ENCODE measurements around the gene SDHAF3.
A peak's percentile ranks its signal among the peaks of the same experiment; 100 is the strongest.
"Not testable (repeated sequence)": the region's sequence is repeated elsewhere in the genome, so short reads cannot be mapped to it uniquely, and the experiment has no call there.

SDHAF3 gene

DNA sequence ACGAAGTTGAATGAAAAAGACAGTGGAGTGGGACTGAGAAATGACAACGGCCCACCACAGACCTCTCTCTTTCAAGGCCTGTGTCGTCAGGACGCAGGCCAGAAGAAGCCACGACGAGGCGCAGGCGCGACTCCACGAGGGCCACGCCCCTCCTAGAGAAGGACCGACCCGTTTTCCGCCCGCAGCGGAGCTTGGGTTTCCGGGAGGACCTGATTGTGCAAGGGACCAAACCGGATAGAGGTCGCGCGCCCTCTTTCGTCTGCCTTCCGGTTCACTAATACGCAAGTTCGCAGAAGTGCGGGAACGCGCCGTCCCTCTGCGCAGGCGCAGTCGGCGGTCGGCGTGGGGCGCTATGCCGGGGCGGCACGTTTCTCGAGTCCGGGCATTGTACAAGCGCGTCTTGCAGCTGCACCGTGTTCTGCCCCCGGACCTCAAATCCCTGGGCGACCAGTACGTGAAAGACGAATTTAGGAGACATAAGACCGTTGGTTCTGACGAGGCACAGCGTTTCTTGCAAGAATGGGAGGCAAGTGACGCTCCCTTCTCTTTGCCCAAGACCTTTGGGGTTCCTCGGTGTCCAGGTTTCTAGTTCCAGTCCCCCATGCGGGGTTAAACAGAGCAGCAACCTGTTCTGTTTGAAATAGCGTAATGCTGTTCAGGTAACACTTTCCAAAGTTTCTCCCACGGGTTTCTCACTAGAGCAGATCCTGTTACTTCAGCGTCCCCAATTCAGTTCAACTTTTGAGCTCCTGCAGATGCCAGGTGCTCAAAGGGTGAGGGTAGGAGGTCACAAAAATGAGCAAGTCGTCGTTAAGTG is at the start of gene SDHAF3:
SDHAF3 (plus strand) TSS at position 327 of the 817 bp plus-strand sequence; CDS start at position 353, 26 bp downstream.
- DNase-seq: peak; percentile 98

DNA sequence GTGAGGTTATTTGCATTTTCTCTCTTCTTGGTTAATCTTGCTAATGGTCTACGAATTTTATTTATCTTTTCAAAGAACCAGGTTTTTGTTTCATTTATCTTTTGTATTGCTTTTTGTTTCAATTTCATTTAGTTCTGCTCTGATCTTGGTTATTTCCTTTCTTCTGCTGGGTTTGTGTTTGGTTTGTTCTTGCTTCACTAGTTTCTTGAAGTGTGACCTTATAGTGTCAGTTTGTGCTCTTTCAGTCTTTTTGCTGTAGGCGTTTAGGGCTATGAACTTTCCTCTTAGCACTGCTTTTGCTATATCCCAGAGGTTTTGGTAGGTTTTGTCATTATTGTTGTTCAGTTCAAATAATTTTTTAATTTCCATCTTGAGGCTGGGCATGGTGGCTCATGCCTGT is 45.5 kb upstream of the SDHAF3 start:
- not testable (repeated sequence) for DNase-seq

DNA sequence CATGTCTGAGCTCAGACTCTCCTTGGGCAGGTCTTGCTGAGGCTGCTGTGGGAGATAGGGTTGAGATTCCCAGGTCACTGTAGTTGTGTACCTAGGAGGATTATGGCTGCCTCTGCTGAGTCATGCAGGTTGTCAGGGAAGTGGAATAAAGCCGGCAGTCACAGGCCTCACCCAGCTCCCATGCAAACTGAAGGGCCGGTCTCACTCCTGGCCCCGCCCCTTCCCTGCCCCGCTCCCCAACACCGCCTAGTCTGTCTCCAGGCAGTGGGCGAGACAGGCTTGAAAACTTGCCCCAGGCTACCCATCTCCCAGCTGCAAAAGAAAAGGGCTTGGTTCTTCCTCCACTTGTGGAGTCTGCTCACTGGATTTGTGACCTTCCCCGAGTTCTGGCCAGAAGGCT is 41.6 kb upstream of the SDHAF3 start:
- no peak for DNase-seq

DNA sequence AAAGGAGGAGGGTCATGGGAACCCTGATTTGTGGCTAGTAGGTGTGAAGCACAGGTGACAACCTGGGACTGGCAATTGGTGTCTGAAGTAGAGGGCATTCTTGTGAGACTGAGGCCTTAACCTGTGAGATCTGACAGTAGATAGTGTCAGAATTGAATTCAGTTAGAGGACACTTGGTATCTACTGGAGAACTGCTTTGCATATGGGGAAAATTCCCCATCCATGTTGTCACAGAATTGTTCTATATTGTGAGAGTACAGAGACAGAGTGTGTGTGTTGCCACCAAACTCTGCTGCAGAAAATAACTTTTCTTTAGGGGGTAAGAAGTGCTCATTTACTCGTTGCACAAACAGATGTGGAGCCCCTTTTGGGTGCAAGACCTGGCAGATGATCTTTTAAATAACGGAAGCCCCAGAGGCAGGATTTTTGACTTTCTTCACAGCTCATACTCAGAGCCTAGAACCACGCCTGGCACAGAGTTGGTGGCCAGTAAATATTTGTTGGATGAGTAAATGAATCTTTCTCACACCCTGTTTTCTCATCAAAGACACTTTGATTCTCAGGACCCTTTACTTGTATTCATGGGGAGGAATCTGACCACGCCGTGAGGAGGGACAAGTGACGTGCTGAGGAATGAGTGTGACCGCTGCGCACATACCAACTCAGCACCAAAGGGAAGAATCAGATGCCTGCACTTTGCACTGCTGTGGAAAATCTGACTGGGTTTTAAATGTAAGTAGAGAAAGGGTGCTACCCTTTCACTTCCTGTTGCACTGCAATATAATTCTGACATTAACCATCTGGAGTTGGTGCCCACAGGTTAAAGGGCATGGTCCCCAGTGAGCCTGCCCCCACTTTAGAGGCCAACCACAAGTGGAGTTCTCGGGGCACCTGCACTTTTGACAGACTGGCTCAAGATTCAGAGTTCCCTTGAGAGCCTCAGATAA is 39.2 kb upstream of the SDHAF3 start:
- no peak for DNase-seq

DNA sequence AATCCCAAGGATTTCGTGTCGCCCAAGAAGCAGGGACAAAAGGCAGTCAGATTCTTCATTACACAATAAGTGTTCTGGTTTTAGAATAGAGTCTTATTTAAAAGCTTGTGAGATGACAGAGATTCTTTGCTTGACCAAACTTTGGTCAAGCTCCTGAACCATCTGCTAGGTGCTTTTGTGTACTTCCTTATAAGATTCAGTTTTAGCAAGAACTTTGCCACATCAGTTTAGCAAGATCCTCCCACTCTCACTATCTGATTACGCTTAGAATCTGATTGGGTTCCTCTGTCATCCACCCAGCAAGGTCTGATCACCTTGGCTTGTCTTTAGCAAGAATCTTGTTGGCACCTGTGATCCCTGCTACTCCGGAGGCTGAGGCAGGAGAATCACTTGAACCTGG is 38.2 kb upstream of the SDHAF3 start:
- no peak for DNase-seq

DNA sequence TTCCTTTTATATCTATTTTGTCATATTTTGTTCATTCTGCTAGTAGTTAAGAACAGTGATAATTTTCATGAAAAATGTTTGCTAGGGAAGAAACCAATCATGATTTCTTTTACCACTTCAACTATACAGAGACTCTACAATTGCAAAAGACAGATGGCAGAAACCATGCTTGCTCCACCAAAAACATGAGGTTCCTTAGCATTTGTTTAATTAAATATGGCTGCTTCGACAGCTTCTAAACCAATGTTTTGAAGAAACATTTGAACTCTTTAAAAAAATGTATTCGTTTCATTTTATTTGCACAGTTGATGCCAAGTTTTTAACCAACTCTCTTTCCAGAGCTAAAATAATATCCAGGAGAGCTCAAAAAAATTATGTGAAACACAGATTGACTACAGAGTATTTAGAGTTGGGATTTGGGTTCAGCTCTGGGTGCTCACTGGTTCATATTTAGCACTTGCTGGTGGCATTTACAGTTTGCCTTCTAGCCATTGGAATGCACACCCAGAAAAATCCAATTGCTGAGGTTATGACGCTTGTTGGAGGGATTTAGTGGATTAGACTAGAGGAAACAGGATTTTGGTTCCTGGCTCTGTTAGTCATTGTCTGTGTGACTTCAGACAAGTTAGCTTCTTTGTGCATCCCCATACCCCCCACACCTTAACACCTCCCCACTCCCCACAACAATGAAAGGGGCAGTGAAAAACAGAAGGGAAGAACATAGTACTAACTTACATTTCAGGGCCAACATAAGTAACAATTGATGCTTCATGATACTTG is 35.8 kb upstream of the SDHAF3 start:
- no peak for DNase-seq

DNA sequence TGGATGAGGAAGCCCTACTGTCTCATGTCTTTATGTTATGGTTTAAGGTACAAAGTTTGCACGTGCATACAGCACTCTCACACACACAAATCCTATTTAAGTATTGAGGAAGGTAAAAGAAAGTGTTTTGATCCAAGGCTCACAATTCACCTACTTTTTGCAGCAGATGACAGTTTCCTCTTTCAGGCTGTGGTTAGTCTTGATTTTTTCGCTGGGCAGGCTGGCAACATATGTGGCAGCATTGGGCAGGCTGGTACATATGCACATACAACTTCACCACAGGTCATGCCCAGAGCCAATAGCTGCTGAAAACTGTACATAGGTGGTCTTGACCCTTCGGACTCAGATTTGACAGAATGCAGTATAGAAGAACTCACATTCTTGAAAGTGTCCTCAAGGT is 29.1 kb upstream of the SDHAF3 start:
- DNase-seq: no peak

DNA sequence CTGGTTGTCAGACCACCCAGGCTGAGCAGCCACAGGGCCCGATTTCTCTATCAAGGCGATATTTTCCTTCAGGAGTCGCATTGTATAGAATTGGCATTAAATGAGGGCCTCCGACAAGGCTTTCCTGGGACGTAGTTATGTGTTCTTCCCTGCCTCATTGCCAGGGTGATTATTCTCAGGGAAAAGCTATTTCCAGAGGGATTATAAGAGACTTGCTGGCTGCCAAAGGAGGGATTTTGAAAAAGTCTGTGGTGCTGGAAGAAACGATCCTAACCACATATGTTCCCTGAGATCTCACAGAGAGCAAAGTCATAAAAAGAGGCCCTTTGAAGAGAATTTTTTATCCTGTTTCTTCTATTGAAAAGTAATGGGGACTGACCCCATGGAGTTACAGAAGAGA is 27.7 kb upstream of the SDHAF3 start:
- DNase-seq: no peak

DNA sequence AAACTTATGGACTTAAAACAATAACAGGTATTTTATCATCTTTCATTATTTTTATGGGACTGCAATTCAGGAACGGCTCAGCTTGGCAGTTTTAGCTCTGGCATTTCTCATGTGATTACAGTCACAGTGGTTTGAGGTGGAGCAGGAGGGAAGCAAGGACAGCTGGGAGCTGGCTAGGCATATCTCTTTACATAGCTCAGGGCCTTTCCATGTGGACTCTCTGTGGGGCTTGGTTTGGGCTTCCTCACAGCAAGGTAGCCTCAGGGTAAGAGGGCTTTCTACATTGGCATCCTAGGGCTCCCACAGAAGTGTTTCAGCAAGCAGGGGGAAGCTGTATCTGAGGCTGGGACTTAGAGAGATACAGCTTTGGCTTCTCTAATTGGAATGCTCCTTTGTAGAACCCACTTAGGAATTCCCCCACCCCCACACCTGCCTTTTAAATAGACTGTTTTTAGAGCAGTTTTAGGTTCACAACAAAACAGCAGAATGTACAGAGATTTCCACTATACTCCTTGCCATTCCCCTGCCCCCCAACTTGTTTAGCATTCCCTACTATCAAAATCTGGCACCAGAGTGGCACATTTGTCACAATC is 26.6 kb upstream of the SDHAF3 start:
- DNase-seq: no peak

DNA sequence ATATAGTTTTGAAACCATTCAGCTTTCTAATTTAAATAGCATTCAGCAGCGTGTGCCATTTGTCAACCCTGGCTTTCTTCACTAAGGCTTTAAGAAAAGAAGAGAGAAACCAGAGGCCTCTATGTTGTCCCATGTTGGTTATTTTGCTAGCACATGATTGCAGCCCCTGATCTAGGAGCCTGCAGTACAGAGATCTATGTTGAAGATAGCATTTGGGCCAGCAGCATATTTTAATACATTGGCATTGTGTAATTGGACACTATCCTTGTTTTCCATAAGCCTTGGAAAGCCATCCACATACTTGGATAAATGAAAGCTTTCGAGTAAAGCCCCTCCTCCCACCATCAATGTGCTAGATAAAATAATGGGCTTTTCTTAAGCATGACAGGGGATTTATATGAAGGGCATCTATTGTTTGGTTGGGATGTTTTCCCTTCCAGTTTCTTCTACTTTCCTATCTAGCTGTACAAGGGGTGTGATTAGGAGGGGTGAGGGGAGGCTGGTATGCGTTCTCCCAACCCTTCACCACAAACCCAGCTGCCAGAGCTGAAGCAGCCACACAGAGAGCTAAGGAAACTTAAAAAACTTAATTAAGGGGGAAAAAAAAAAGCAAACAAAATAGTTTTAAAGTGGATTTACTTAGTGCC is 23.1 kb upstream of the SDHAF3 start:
- DNase-seq: no peak

DNA sequence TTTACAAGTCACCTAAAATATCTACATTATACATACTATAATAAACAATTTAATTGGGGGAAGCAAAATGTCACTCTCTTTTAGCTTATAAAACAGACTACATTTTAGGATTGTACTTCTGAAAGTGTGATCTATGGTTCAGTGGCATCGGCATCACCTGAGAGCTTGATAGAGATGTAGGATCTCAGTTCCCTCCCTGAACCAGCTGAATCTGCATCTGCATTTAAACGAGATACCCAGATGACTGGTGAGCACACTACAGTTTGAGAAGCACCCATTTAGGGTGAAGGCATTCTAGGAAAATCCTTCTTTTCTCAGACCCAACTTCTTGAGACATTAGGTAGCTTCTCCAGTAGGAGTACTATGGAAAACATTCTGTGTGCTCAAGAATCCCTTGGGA is 21.5 kb upstream of the SDHAF3 start:
- DNase-seq: no peak

DNA sequence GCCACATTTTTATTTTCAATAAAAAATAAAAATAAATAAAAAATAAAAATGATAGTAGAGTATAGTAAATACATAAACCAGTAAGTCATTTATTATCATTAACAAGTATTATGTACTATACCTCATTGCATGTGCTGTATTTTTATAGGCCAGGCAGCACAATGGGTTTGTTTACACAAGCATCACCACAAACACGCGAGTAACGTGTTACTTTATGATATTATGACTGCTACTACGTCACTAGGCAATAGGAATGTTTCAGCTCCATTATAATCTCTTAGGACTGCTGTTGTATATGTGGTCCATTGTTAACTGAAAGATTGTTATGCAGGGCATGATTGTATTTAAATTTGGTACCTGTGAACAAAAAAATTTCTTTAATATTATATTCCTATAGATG is 20.8 kb upstream of the SDHAF3 start:
- peak; percentile 35 for DNase-seq

DNA sequence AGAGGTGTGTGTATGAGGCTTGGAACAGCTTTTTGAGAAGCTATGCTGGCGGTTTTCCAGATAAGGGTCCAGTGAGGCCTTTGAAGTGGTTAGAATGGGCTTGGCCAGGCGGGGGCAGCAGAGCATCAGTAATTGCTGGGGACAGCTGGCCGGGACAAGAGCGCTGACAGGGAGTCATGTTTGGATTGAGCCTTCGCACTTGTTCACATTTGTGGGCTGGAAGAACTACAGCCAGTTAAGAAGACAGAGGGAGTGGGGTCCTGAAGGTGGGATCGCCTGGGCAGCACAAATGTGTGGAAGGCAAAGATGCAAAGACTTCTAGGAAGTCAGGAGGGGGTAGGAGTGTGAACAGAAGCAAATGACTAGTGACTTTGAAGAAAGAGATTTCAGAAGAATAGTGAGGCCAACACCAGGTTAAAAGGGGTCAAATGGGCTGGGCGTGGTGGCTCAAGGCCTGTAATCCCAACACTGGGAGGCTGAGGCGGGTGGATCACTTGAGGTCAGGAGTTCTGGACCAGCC is 12.7 kb upstream of the SDHAF3 start:
- peak; percentile 71 for DNase-seq

DNA sequence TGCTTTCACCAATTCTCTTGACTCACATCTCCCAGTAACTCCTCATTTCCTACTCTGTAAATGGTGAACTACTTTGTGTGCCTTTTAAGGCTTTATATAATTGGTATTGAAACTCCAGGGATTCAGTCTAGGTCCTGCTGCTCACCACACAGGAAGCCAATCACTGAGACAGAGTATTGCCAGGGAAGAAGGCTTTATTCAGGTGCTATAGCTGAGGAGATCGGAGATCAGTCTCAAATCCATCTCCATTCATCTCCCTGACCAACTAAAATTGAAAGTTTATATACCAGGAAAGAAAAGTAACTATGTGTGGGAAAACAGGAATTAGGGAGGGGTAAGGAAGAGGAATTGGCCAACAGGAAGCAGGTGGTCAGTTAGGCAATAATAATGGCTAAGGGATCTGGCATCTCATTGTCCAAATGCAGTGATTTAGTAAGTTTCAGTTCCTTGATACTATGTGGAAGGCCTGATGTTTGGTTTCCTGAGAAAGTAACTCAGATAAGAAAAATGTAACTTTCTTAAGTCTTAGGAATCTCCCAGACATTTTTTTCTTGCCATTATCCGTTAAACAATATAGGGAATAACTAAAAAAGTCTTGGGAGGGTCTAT is 10.2 kb upstream of the SDHAF3 start:
- DNase-seq: peak; percentile 9

DNA sequence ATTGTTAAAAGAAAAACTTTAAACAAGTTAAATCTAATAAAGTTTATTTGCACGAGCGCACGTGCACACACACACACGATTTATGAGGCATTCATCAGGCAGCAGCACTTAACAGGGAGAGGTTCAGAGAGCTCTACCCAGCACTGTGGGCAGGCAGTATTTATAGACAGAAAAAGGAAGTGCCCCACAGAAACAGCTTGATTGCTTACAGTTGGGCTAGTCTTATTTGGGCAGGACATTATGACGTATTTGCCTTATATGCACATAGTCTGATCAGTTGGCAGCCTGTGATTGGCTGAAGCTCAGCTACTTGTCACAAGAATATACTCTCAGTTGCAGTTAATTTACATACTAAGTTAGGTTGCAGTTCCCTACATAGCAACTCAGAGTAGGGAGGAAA is 1.2 kb upstream of the SDHAF3 start:
- no peak for DNase-seq

DNA sequence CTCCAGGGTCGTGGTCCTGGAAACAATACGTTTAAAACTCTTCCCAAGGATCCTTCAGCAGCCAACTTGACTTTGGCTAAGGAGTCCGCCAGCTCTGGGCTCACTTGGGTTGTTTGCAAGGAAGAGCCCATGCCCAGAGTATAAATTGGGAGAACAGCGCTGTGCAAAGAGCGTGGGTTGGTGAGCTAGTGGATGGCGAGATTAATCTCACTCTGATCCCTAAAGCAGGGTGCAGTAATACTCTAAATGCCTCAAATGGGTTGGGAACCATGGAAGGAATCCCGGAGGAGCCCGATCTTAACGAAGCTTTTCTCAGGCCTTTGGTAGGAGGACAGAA is 495 bp upstream of the SDHAF3 start:
- DNase-seq: no peak

DNA sequence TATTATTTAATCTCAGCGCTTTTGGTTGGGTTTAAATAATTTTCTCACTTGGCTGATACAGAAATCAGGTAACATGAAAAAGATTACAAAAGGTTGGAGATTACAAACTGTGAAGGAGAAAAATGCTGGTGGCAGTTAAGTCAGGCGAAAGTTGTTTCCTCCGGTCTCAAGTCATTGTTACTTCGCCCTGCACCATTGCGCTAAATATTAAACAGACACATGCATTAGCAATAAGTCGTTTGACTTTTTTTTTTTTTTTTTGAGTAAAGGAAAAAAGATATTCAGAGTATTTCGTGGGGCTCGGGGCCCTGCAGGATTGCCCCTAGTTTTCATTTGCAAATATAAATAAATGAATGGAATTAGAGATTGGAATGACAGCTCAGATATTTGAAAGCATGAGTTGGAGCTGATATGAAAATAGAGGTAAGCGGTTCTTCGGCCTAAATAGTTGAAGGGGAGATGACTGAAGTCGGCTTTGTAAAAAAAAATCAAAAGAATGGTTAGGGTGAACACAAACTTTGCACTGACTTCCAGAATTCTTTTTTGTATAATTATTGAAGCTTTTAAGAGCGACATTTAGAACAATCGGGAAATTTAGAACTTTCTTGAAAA is 914 bp downstream of the SDHAF3 start:
- DNase-seq: peak; percentile 9

DNA sequence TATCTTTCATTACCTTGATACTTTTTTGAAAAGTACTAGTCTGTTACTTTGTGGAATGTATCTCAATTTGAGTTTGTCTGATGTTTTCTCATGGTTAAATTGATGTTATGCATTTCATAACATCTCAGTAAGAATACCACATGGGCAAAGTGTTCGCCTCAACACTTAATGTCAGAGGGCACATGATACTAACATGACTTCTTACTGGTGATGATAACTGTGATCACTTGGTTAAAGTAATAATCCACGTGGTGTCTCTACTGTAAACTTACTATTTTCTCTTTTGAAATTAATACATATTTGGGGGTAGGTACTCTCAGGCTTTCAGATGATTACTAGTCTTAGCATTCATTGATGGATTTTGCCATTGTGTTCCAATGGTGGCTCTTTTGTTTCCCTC is 2.2 kb downstream of the SDHAF3 start:
- DNase-seq: no peak

DNA sequence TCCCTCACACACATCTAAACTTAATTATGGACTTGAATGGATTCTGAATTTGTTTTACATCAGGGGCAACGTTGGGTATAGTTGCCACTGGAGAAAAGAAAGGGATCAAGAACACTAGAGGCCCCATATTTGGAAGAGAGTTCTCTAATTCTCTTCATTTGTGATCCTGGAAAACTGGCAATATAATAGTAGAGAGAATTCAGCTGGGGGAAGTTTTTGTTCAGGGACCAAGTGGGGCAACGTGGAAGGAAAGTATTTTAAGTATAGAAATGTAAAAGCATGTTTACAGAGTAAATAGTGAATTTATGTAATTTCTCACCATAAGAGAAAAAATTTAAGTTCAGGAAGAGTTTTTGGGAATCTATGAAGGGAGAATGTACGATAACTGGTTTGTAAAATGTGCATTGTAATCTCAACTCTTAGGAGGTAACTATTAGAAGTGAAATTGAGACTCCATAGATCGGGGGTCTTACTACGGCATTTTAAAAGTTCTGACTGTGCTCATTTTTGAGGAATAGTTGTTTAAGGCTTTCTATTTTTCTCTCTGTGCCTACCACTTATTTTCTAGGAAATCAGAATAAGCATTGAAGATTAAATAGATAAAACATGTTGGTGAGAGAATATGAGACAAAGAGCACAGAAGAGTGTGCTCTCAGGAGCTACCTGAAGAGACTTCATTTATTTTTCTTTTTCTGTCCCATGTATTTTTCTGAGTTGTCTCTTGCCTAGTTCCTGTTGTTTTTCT is 3.4 kb downstream of the SDHAF3 start:
- DNase-seq: no peak

DNA sequence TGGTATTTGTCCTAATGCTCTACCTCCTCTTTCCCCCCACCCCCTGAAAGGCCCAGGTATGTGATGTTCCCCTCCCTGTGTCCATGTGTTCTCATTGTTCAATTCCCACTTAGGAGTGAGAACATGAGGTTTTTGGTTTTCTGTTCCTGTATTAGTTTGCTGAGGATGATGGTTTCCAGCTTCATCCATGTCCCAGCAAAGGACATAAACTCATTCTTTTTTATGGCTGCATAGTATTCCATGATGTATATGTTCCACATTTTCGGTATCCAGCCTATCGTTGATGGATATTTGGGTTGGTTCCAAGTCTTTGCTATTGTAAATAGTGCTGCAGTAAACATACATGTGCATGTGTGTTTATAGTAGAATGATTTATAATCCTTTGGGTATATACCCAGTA is 5.6 kb downstream of the SDHAF3 start:
- DNase-seq: not testable (repeated sequence)
